IPS DF 4.7 (cell line): Measurements from ENCODE around the gene PGM2L1.
"Not testable (repeated sequence)": the region's sequence is repeated elsewhere in the genome, so short reads cannot be mapped to it uniquely, and the experiment has no call there.

ENCODE experiments used
- DNase-seq: peaks from one replicate; pipeline ENCODE4 v3.0.0-alpha.2; 2013; ENCODE audit warnings: low spot score; ENCODE audit errors: extremely low read depth

The PGM2L1 gene

DNA sequence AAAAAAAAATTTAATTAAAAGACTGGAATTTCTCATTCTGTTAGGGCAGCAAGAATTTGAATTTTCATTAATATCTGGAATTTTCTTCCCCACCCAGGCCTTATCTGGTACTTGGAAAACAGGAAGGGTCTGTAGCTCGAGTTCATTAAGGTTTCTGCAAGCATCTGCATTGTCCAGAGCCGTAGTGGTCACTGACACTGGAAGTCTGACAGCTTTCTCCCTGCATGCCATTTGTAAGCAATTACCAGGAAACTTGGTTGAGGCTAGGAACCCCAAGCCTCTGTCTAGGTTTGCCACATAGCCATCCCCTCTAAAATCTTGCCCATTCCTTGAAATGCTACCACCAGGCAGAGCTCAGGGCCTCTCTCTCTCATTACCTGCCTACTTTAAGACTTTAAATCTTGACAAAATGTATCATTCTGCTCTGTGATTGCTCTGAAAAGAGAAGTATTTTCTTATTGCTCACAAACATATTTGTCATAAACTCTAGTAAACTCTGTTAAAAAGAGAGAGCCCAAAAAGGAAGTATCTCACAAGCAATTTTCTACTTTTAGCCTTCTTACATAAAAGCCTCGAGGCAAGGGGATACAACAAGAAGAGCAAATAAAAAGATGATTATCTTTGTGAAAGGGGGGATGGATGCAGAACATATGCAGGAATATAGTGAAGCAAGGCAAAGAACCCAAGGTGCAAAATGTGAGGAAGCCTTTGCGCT lies 5.5 kb upstream of the PGM2L1 start:
- DNase-seq = no peak

DNA sequence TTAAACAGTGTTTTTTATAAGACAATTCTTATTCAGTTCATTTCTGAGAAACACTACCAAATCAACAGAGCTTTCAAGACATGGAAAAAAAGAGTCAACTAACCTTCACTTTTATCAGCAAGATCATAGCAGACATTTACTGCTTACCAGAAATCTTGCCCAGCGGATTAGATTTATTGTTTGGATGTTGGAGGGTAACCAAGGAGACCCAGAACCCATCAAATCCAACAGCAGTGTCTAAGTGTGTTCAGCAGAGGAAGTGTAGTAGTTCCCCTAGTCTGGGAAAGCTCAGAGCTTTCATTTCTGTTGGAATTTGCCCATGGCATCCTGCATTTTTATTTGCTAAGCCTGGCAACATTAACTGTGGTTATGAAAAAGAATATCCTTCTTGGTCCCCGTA lies 2.4 kb upstream of the PGM2L1 start:
- DNase-seq = no peak

DNA sequence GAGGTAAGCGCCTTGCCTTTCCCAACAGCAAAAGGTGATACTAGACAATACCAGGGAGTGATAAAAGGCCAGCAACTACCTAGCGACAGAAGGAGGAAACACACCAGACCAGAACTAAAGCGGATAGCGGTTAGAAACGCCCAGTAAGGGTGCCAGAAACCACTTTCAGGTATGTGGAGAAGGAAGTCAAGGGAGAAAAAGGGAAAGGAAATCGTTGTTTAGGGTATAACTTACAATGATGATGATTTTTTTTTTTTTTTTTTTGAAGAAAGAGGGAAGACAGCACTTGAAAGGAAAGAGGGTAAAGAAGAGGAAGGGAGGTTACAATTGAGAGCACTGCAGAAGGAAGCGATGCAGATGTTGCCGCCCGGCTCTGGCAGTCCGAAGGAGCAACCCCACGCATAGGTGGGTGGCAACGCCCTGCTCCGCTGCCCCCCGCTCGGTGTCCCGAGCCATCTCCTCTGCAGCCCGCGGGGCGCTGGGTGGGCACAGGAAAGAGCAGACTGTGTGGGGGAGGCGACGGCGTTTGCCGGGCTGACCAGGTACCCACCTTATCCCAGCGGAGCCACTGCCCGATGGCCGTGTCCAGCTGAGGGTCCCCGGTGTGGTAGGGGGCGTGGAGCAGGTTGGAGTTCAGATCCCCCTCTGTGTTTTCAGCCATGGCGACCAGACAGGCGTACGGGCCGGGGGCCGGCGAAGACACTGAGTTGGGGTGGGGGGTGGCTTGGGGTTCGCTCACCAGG lies 561 bp downstream of the PGM2L1 start:
- DNase-seq = no peak

DNA sequence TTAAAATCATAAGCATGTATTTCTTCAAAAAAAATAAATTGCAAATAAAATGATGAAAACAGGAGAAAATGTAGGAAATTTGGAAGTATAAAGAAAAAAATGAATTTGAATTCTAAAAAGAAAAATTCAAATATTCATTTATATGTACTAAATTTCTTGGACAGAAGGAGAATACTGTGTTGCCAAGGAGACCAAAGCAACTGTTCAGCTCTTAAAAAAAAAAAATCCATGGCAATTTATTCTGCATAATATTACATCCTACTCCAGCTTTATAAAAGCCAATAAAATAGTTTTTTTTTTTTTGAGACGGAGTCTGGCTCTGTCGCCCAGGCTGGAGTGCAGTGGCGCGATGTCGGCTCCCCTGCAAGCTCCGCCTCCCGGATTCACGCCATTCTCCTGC lies 6.0 kb downstream of the PGM2L1 start:
- DNase-seq = no peak

GRCh38 chr11:74391193-74391592 lies 7.0 kb downstream of the PGM2L1 start:
- no peak for DNase-seq

DNA sequence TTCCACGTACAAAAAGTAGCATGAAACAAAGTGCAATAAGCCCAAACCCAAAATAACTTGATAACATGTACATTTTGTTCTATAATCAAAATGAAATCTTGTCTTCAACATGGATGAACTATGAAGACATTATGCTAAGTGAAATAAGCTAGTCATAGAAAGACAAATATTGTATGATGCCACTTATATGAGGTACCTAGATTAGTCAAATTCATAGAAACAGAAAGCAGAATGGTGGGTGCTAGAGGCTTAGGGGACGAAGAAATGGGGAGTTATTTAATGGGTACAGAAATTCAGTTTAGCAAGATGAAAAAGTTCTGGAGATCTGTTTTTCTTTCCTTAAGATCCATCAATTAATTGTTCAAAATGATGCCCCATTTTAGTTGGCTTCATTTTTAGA lies 7.5 kb downstream of the PGM2L1 start:
- DNase-seq = no peak

DNA sequence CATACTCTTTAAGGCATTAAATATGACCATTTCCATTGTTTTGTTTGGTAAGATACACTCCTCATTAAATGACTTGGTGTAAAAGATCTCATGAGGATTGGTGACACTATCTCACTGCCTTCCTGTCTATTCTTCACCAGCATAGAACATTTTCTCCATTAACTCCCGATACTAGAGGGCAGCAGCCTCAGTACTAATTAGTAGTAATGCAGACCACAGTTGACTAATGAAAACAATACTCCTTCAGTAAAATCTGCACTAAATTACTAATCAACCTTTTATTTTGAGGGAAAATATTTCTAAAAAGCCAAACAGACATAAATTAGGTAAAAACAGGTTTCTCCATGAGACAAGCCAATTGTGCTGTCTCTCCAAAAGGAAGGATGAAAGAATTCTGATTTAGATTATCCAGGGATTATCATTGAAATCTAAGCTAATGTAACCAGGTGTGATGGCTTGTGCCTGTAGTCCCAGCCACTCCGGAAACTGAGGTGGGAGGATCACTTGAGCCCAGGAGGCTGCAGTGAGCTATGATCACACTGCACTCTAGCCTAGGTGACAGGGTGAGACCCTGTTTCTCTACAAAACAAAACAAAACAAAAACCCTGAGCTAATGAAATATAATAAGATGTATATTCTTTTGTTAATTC lies 9.4 kb downstream of the PGM2L1 start:
- DNase-seq = peak; percentile 60

- DNase-seq = no peak
Observed at GRCh38 chr11:74384641-74385040, 13.6 kb downstream of the PGM2L1 start.

DNA sequence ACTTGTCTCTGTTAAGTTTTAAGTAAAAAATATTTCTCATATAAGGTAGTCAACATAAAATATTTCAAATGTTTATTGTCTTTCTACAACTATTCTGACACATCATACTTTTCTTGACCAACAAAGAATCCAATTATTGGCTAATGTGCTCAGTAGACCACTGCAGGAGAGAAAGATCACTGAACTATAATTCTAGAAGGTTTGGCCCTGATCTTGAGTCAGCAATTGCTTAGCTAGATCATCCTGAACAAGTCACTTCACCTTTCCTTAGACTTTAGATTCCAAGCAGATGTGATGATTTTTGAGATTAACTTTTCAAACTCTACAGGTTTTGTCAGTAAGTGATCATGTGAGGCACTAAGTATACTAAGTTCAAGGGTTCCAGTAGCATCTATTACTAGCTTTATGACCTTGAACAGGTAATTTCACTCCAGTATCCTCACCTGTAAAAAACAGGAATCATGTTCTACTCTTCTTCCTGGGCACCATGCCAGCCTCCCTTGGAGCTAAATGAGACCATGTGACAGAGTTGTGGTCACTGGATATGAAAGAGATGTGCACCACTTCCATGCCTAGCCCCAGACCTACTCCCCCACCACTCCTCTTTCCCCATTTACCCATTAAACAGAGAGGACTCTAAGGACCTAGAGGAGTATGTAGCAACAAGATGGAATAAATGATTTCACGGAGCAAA lies 17.3 kb downstream of the PGM2L1 start:
- DNase-seq = no peak

- DNase-seq = no peak
Observed at GRCh38 chr11:74377689-74378088, 20.5 kb downstream of the PGM2L1 start.

GRCh38 chr11:74373382-74373781 lies 24.9 kb downstream of the PGM2L1 start:
- DNase-seq = no peak

GRCh38 chr11:74371269-74372052 lies 26.8 kb downstream of the PGM2L1 start:
- DNase-seq = no peak

GRCh38 chr11:74370123-74370522 lies 28.1 kb downstream of the PGM2L1 start:
- no peak for DNase-seq

GRCh38 chr11:74367881-74368280 lies 30.4 kb downstream of the PGM2L1 start:
- DNase-seq = no peak

DNA sequence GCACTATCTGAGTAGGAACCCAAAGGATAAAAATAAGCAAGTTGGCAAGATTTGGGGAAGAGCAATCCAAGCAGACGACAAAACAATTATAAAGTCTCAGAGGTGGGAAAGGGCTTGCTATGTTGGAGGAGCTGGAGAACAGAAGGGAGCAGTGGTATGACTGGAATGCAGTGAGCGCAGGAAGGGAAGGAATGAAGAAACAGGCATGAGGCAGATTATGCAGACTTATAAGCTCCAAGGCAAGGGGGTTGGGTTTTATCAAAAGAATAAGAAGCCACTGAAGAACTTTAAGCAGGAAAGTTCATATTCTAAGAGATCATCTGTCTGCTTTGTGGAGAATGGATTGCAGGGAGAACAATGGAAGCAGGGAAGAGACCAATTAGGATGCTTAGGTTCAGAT lies 31.7 kb downstream of the PGM2L1 start:
- no peak for DNase-seq

DNA sequence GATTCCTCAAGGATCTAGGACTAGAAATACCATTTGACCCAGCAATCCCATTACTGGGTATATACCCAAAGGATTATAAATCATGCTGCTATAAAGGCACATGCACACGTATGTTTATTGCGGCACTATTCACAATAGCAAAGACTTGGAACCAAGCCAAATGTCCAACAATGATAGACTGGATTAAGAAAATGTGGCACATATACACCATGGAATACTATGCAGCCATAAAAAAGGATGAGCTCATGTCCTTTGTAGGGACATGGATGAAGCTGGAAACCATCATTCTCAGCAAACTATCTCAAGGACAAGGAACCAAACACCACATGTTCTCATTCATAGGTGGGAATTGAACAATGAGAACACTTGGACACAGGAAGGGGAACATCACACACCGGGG lies 32.4 kb downstream of the PGM2L1 start:
- DNase-seq = not testable (repeated sequence)

DNA sequence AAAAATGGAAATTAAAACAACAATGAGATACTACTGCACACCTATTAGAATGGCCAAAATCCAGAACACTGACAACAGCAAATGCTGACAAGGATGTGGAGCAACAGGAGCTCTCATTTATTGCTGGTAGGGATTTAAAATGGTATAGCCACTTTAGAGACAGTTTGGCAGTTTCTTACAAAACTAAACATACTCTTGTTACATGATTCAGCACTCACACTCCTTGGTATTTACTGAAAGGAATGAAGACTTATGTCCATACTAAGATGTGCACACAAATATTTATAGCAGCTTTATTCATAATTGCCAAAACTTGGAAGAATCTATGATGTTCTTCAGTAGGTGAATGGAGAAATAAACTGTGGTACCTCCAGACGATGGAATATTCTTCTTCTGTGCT lies 40.8 kb downstream of the PGM2L1 start:
- no peak for DNase-seq

DNA sequence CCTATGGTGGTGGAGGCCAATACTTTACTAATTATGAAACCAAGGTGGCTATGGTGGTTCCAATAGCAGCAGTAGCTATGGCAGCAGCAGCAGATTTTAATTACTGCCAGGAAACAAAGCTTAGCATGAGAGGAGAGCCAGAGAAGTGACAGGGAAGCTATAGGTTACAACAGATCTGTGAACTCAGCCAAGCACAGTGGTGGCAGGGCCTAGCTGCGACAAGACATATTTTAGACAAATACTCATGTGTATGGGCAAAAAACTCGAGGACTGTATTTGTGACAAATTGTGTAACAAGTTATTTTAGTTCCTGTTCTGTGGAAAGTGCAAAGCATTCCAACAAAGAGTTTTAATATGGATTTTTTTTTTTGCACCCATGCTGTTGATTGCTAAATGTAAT lies 42.6 kb downstream of the PGM2L1 start:
- DNase-seq = no peak

DNA sequence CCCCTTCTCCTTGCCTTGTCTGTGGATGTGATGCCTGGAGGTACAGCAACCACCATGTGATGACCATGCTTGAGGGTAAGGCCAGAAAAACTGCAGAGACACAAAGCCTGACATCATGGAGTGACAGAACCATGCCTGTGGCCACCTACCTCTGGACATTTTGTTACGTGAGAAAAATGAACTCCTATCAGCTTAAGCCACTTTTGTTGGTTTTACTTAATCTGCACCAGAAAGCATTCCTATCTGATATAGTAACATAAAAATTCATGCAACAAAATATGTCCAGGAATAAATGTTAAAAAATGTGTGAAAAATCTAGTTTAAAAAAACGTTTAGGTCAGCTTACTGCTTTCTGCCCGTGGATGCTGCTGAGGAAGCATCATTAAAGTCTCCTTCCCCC lies 44.2 kb downstream of the PGM2L1 start:
- DNase-seq = no peak

DNA sequence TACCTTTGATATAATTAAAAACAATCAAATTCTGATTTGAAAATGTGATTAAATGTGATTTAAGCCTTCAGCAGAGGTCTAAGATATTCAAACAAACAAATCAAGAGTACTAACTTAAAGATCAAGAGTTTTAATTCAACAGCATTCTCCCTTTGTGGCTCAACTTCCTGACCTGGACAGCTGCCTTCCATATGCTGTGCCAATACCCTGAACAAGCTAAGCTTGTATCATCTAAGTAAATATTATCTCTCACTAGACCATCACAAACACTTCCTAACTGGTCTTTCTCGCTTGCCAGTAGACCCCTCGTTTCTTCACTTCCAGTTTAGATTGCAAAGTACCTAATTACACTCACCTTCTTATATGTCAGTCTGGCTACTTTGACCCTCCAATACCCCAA lies 50.9 kb downstream of the PGM2L1 start:
- no peak for DNase-seq

GRCh38 chr11:74345420-74345819 lies 52.8 kb downstream of the PGM2L1 start:
- no peak for DNase-seq
